Lower leg skin (tissue), 3 donors: ENCODE measurements around the gene BCL2L12.

ENCODE experiments used
- CTCF ChIP-seq, 3 donors: fragments of 450-650 bp; IDR thresholded peaks; one replicate each; pipeline ENCODE4 v1.5.1; 2016; ENCODE audit warnings: antibody characterized with exemption in 3 of 3, mild to moderate bottlenecking in 3 of 3, moderate library complexity in 2 of 3
- POLR2A ChIP-seq, 2 donors: fragments of 450-650 bp; IDR thresholded peaks; one replicate each; pipeline ENCODE4 v1.6.1; 2016 to 2017; ENCODE audit warnings: antibody characterized with exemption in 2 of 2, mild to moderate bottlenecking in 1 of 2, moderate library complexity in 1 of 2

DNA sequence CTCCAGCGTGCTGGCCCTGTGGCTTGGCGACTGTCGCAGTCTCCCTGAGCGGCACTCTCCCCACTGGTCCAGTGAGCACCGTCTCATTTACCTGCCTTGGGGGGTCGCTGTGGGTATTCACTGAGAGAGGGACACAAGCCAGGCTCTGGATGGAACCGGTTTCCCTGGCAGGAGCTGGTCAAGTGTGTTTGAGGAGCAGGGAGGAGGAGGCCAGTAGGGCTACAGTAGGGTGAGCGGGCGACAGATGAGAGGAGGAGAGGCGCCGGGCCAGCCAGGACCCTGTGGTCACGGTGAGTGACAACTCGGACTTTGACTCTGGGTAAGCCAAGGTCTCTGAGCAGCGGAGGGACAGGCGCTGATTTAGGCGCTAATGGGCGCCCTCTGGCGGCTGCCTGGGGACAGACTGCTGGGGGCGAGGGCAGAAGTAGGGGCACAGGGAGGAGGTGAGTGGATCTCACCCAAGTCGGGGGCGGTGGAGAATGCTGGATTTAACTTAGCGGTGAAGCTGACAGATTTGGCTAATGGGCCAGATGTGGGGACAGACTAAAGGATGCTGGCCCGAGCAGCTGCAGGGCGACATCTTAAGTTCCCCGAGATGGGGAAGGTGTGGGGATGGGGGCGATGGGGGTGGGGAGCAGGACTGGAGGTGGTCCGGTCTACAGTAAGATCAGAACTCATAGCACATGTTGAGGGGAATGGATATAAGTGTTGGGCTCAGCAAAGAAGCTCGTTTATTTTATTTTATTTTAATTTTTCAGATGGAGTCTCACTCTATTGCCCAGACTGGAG, 6.6 kb downstream of the BCL2L12 start:
- TF ChIP-seq CTCF (IDR thresholded peaks at IDR 0.05) (peak in 1 of 3 donors; percentile 75), POLR2A (IDR thresholded peaks at IDR 0.05) (no peak)
